NCI-H146 treated with DMSO at 0.1 percent for 48 hours (cell line): ENCODE results near the gene ZACN.

Experiments
- DNase-seq: peaks from one replicate; lab custom pipeline; 2025; ENCODE audit not compliant: unreplicated experiment; lab: John Stamatoyannopoulos, UW

The ZACN gene

GRCh38 chr17:76131051-76131691, 52.2 kb downstream of the ZACN start:
- DNase-seq = no peak

DNA sequence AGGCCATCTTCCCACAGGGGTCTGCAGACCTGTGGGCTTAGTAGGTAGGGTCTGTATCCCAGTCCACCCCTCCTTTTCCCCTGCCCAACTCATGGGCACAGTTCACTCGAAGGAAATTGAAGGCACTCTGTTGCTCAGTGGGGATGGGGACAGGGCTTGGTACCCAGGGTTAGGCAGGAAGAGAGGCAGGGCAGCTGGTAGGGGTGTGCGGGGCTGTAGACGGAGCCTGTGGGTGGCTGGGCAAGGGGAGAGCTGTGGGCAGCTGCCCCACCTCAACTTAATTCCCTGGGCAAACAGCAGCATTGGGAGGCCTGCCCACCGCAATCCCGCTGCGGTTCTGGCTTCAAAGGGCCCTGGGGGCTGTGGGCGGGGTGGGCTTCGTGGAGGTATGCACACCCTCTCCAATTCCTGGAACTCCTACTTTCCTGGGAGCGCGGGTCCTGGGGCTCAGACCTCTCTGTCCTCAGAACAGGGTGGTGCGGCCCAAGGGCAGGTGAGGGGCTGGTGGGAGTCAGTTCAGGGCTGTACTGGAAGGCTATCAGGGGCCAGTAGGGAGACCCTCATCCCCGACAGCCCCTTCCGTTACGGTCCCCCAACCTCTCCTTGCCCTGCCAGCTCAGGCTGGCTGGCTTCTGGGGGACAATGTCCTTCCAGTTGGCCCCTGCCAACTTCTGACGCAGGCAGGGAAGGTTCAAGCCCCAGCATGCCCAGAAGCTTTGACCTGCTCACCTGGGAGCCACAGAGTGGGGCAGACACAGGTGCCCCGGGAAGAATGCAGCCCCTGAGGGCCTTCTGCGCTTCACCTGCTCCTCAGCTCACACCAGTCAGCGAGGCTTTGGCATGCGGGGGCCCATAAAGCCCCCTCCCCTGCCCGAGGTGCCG, 53.0 kb downstream of the ZACN start:
- no peak for DNase-seq
